ENCODE results near the gene GPD1L.

The GPD1L gene

GRCh38 chr3:32176989-32177701 is 70.7 kb downstream of the GPD1L start:
- peak; percentile 60 for DNase-seq (ENCODE audit: low spot score)
- Histone ChIP-seq H2BK5ac (ENCODE audit: low read length) (no peak overlapping the region), H2AFZ (ENCODE audit: low read length) (no peak overlapping the region), H3K9me3 (replicated peaks in 1 of 2; ENCODE audit: control insufficient read depth in 2 of 2, insufficient read depth in 1 of 2, low read depth in 1 of 2, low read length in 2 of 2) (peaks cover 0 to 2% of the 10 kb centered on the region in 2 donors), H2AK5ac (ENCODE audit: low read depth, low read length) (no peak overlapping the region), H3K4me2 (ENCODE audit: insufficient read depth, low read length, poor library complexity, severe bottlenecking) (no peak overlapping the region), H3K14ac (ENCODE audit: low read length) (no peak overlapping the region), H3K4me1 (ENCODE audit: control insufficient read depth in 2 of 2, insufficient read depth in 1 of 2, low read depth in 1 of 2, low read length in 2 of 2) (no peaks in the 10 kb centered on the region), H3K27ac (replicated peaks; ENCODE audit: low read length) (no peak overlapping the region), H3K36me3 (replicated peaks in 1 of 2; ENCODE audit: control insufficient read depth in 2 of 2, insufficient read depth in 2 of 2, low read length in 2 of 2) (no peaks in the 10 kb centered on the region), H4K91ac (ENCODE audit: low read depth, low read length, poor library complexity) (no peak overlapping the region), H4K8ac (ENCODE audit: low read depth, low read length) (no peak overlapping the region), H2BK12ac (ENCODE audit: low read length) (no peak overlapping the region), H2BK120ac (ENCODE audit: low read depth, low read length) (no peak overlapping the region), H3K27me3 (ENCODE audit: control insufficient read depth in 3 of 3, insufficient read depth in 3 of 3, low read depth in 1 of 3, low read length in 3 of 3) (no peaks in the 10 kb centered on the region), H2BK15ac (ENCODE audit: low read length) (no peak overlapping the region), H3K4me3 (ENCODE audit: low read length in 2 of 2) (no peak overlapping the region), H3K23ac (ENCODE audit: low read depth, low read length, poor library complexity) (no peak overlapping the region), H3K4ac (ENCODE audit: low read length) (no peak overlapping the region), H3K18ac (ENCODE audit: low read length) (no peak overlapping the region), H3K9ac (ENCODE audit: low read depth, low read length, poor library complexity) (no peak overlapping the region), H3K79me1 (ENCODE audit: low read depth, low read length) (no peaks in the 10 kb centered on the region)
- no CpG with 5 or more reads among the region's 9 CpGs for WGBS, 2 donors (ENCODE audit: extremely low coverage in 2 of 2, insufficient read length in 2 of 2, insufficient replicate concordance in 1 of 2)

DNA sequence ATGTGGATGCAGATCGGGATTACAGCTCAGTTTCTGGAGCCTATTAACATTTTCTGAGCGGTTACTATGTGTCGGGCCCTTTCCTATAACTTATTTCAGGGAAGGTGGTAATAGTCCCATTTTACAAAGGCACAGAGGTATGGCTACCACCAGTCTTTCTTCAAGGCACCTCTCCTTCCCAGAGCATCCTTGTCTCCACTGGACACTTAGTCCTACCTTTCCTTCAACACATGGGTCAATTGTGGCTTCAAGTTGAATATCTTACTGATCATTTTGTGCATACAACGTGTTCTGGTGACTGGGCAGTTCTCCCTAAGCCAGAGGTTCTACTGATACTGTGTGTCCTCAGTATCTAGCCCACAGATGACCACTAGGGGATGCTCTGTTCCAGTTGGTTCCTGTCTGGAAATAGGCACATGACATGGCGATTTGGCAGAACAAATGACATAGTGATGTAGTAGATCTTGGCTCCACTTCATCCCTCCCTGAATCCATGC is 71.3 kb downstream of the GPD1L start:
- no peaks in the 10 kb centered on the region for H3K4me1 ChIP-seq (ENCODE audit: control insufficient read depth in 2 of 2, insufficient read depth in 1 of 2, low read depth in 1 of 2, low read length in 2 of 2)
- H2BK120ac ChIP-seq (ENCODE audit: low read depth, low read length) = no peak overlapping the region
- no peak overlapping the region for H2BK12ac ChIP-seq (ENCODE audit: low read length)
- no peak overlapping the region for H4K91ac ChIP-seq (ENCODE audit: low read depth, low read length, poor library complexity)
- no peak overlapping the region for H3K4me3 ChIP-seq (ENCODE audit: low read length in 2 of 2)
- H3K9me3 ChIP-seq (replicated peaks in 1 of 2; ENCODE audit: control insufficient read depth in 2 of 2, insufficient read depth in 1 of 2, low read depth in 1 of 2, low read length in 2 of 2) = no peaks in the 10 kb centered on the region
- H2AFZ ChIP-seq (ENCODE audit: low read length) = no peak overlapping the region
- no CpG with 5 or more reads among the region's 5 CpGs for WGBS, 2 donors (ENCODE audit: extremely low coverage in 2 of 2, insufficient read length in 2 of 2, insufficient replicate concordance in 1 of 2)
- no peak overlapping the region for H2AK5ac ChIP-seq (ENCODE audit: low read depth, low read length)
- no peak overlapping the region for H3K4me2 ChIP-seq (ENCODE audit: insufficient read depth, low read length, poor library complexity, severe bottlenecking)
- H3K79me1 ChIP-seq (ENCODE audit: low read depth, low read length) = no peaks in the 10 kb centered on the region
- H3K27ac ChIP-seq (replicated peaks; ENCODE audit: low read length) = no peak overlapping the region
- no peak overlapping the region for H3K18ac ChIP-seq (ENCODE audit: low read length)
- no peak overlapping the region for H3K23ac ChIP-seq (ENCODE audit: low read depth, low read length, poor library complexity)
- no peak overlapping the region for H3K14ac ChIP-seq (ENCODE audit: low read length)
- DNase-seq (ENCODE audit: low spot score) = peak; percentile 51
- H3K27me3 ChIP-seq (ENCODE audit: control insufficient read depth in 3 of 3, insufficient read depth in 3 of 3, low read depth in 1 of 3, low read length in 3 of 3) = no peaks in the 10 kb centered on the region
- H3K36me3 ChIP-seq (replicated peaks in 1 of 2; ENCODE audit: control insufficient read depth in 2 of 2, insufficient read depth in 2 of 2, low read length in 2 of 2) = no peaks in the 10 kb centered on the region
- H3K4ac ChIP-seq (ENCODE audit: low read length) = no peak overlapping the region
- no peak overlapping the region for H2BK15ac ChIP-seq (ENCODE audit: low read length)
- H2BK5ac ChIP-seq (ENCODE audit: low read length) = no peak overlapping the region
- no peak overlapping the region for H4K8ac ChIP-seq (ENCODE audit: low read depth, low read length)
- H3K9ac ChIP-seq (ENCODE audit: low read depth, low read length, poor library complexity) = no peak overlapping the region

DNA sequence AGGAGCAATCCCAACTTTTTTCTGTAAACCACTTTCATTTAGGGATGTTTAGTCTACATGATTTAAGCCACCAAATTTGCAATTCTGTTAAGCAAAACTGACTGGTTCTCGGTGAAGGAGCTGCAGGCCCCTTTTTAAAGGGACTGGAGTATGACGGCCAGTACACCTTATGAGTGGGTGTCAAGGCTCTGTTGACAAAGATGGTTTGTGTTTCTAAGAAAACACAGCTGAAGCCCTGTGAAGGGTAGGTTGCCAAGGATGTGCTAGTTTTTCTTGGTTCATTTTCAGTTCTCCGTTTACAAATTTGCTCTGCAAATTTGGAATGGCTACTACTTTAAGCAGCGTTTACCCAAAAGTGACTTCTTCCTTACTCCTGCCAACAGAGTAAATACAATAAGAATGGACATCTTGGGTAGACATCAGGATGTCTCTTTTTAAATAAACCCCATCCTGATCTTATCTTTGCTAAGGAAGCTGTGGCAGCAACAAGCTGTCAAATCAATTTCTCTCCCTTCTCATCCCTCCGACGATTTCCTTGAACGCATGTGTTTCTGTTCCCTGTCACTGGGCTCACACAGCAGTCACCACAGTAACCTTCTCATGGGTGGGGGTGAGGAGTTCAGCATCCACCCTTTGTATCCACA is 73.8 kb downstream of the GPD1L start:
- Histone ChIP-seq H2BK120ac (ENCODE audit: low read depth, low read length) (no peak overlapping the region), H3K9ac (ENCODE audit: low read depth, low read length, poor library complexity) (no peak overlapping the region), H3K4ac (ENCODE audit: low read length) (no peak overlapping the region), H3K27ac (replicated peaks; ENCODE audit: low read length) (no peak overlapping the region), H3K79me1 (ENCODE audit: low read depth, low read length) (no peaks in the 10 kb centered on the region), H2BK15ac (ENCODE audit: low read length) (no peak overlapping the region), H2BK12ac (ENCODE audit: low read length) (no peak overlapping the region), H3K36me3 (replicated peaks in 1 of 2; ENCODE audit: control insufficient read depth in 2 of 2, insufficient read depth in 2 of 2, low read length in 2 of 2) (no peaks in the 10 kb centered on the region), H3K9me3 (replicated peaks in 1 of 2; ENCODE audit: control insufficient read depth in 2 of 2, insufficient read depth in 1 of 2, low read depth in 1 of 2, low read length in 2 of 2) (no peaks in the 10 kb centered on the region), H3K4me2 (ENCODE audit: insufficient read depth, low read length, poor library complexity, severe bottlenecking) (no peak overlapping the region), H3K4me1 (ENCODE audit: control insufficient read depth in 2 of 2, insufficient read depth in 1 of 2, low read depth in 1 of 2, low read length in 2 of 2) (no peaks in the 10 kb centered on the region), H3K4me3 (ENCODE audit: low read length in 2 of 2) (no peak overlapping the region), H4K8ac (ENCODE audit: low read depth, low read length) (no peak overlapping the region), H3K18ac (ENCODE audit: low read length) (no peak overlapping the region), H2BK5ac (ENCODE audit: low read length) (no peak overlapping the region), H4K91ac (ENCODE audit: low read depth, low read length, poor library complexity) (no peak overlapping the region), H3K27me3 (ENCODE audit: control insufficient read depth in 3 of 3, insufficient read depth in 3 of 3, low read depth in 1 of 3, low read length in 3 of 3) (no peaks in the 10 kb centered on the region), H3K23ac (ENCODE audit: low read depth, low read length, poor library complexity) (no peak overlapping the region), H2AFZ (ENCODE audit: low read length) (no peak overlapping the region), H2AK5ac (ENCODE audit: low read depth, low read length) (no peak overlapping the region), H3K14ac (ENCODE audit: low read length) (no peak overlapping the region)
- WGBS, 2 donors (ENCODE audit: extremely low coverage in 2 of 2, insufficient read length in 2 of 2, insufficient replicate concordance in 1 of 2) = no CpG with 5 or more reads among the region's 7 CpGs
- no peak for DNase-seq (ENCODE audit: low spot score)

DNA sequence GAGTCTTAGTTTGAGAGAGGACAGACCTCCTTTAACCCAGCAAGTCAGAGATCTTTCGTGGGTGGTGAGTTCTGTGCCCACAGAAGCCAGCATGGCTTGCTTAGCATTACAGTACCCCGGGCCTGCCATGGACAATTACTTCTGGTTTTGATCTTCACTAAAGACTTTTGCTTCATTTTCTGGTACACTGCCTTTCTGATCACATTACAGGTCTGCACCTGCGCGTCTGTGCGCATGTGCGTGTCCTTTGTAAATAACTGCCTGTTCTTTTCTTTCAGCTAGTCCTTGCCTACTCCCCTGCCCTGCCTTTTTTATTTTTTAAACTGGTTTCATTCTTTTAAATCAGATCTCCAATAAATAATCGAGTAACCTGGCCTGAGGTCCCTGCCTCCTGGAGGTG is 74.9 kb downstream of the GPD1L start:
- Histone ChIP-seq H3K14ac (ENCODE audit: low read length) (no peak overlapping the region), H3K4me2 (ENCODE audit: insufficient read depth, low read length, poor library complexity, severe bottlenecking) (no peak overlapping the region), H3K4ac (ENCODE audit: low read length) (no peak overlapping the region), H3K79me1 (ENCODE audit: low read depth, low read length) (no peaks in the 10 kb centered on the region), H3K9ac (ENCODE audit: low read depth, low read length, poor library complexity) (no peak overlapping the region), H2BK15ac (ENCODE audit: low read length) (no peak overlapping the region), H2BK120ac (ENCODE audit: low read depth, low read length) (no peak overlapping the region), H3K27ac (replicated peaks; ENCODE audit: low read length) (no peak overlapping the region), H3K27me3 (ENCODE audit: control insufficient read depth in 3 of 3, insufficient read depth in 3 of 3, low read depth in 1 of 3, low read length in 3 of 3) (no peaks in the 10 kb centered on the region), H2BK12ac (ENCODE audit: low read length) (no peak overlapping the region), H4K91ac (ENCODE audit: low read depth, low read length, poor library complexity) (no peak overlapping the region), H3K36me3 (replicated peaks in 1 of 2; ENCODE audit: control insufficient read depth in 2 of 2, insufficient read depth in 2 of 2, low read length in 2 of 2) (no peaks in the 10 kb centered on the region), H3K9me3 (replicated peaks in 1 of 2; ENCODE audit: control insufficient read depth in 2 of 2, insufficient read depth in 1 of 2, low read depth in 1 of 2, low read length in 2 of 2) (no peaks in the 10 kb centered on the region), H3K18ac (ENCODE audit: low read length) (no peak overlapping the region), H2AK5ac (ENCODE audit: low read depth, low read length) (no peak overlapping the region), H3K4me3 (ENCODE audit: low read length in 2 of 2) (no peak overlapping the region), H2BK5ac (ENCODE audit: low read length) (no peak overlapping the region), H3K4me1 (ENCODE audit: control insufficient read depth in 2 of 2, insufficient read depth in 1 of 2, low read depth in 1 of 2, low read length in 2 of 2) (peaks cover 0 to 3% of the 10 kb centered on the region in 2 donors), H4K8ac (ENCODE audit: low read depth, low read length) (no peak overlapping the region), H3K23ac (ENCODE audit: low read depth, low read length, poor library complexity) (no peak overlapping the region), H2AFZ (ENCODE audit: low read length) (no peak overlapping the region)
- WGBS, 2 donors (ENCODE audit: extremely low coverage in 2 of 2, insufficient read length in 2 of 2, insufficient replicate concordance in 1 of 2) = no CpG with 5 or more reads among the region's 7 CpGs
- DNase-seq (ENCODE audit: low spot score) = no peak
